Stimulated activated naive CD4-positive, alpha-beta T cell (primary cell): ENCODE results near the gene TRIM10.

Source experiments
- DNase-seq, 6 experiments: peaks; one replicate each; lab custom pipeline; 2025; lab: John Stamatoyannopoulos, UW

TRIM10 gene

GRCh38 chr6:30160785-30161531, at the start of gene TRIM10:
TSS of gene TRIM10 (minus strand) at chr6:30161211. CDS start at chr6:30160858, 353 bp downstream.
- no peak for DNase-seq

GRCh38 chr6:30207619-30208295, 46.7 kb upstream of the TRIM10 start:
- no peak for DNase-seq

- no peak for DNase-seq
These were observed 46.0 kb upstream of the TRIM10 start for GRCh38 chr6:30206799-30207618.

- no peak for DNase-seq
These were observed 45.1 kb upstream of the TRIM10 start for GRCh38 chr6:30206152-30206551.

- no peak for DNase-seq
These were observed 43.1 kb upstream of the TRIM10 start for GRCh38 chr6:30204116-30204515.

GRCh38 chr6:30202366-30202765, 41.4 kb upstream of the TRIM10 start:
- no peak for DNase-seq

- no peak for DNase-seq
These were observed 39.7 kb upstream of the TRIM10 start for GRCh38 chr6:30200551-30201281.

GRCh38 chr6:30198166-30199084, 37.4 kb upstream of the TRIM10 start:
- no peak for DNase-seq

GRCh38 chr6:30196376-30196775, 35.4 kb upstream of the TRIM10 start:
- no peak for DNase-seq

GRCh38 chr6:30195951-30196350, 34.9 kb upstream of the TRIM10 start:
- DNase-seq = no peak

- DNase-seq = no peak
These were observed 34.0 kb upstream of the TRIM10 start for GRCh38 chr6:30194797-30195690.

- no peak for DNase-seq
These were observed 31.1 kb upstream of the TRIM10 start for GRCh38 chr6:30192076-30192475.

- no peak for DNase-seq
These were observed 27.5 kb upstream of the TRIM10 start for GRCh38 chr6:30188541-30188940.

- DNase-seq = no peak
These were observed 25.0 kb upstream of the TRIM10 start for GRCh38 chr6:30185846-30186484.

- DNase-seq = no peak
These were observed 23.5 kb upstream of the TRIM10 start for GRCh38 chr6:30184417-30185031.

- no peak for DNase-seq
These were observed 19.1 kb upstream of the TRIM10 start for GRCh38 chr6:30180145-30180544.

- no peak for DNase-seq
These were observed 17.8 kb upstream of the TRIM10 start for GRCh38 chr6:30178837-30179236.

GRCh38 chr6:30175765-30176164, 14.8 kb upstream of the TRIM10 start:
- DNase-seq = no peak

GRCh38 chr6:30172681-30173080, 11.7 kb upstream of the TRIM10 start:
- no peak for DNase-seq
